ENCODE data around the gene CST8.

CST8 gene

DNA sequence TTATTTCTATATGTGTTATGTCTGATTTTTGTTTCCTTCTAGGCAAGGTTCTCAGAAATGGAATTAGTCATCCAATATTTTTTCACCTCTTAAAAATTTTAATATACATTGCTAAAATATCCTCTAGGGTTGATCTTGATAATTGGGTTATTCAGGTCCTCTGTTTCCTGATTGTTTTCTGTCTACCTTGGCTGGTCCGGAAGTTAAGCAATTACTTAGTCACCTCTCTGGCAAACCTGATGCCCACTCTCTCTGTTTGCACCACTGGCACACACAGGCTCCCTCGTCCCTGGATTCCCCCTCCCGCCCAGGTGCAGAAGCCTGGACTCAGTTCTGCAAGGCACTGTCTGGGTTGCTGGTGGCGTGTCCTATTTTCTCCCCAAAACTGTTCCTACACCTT, 49.7 kb downstream of the CST8 start:
- TF ChIP-seq, protein P1, sequence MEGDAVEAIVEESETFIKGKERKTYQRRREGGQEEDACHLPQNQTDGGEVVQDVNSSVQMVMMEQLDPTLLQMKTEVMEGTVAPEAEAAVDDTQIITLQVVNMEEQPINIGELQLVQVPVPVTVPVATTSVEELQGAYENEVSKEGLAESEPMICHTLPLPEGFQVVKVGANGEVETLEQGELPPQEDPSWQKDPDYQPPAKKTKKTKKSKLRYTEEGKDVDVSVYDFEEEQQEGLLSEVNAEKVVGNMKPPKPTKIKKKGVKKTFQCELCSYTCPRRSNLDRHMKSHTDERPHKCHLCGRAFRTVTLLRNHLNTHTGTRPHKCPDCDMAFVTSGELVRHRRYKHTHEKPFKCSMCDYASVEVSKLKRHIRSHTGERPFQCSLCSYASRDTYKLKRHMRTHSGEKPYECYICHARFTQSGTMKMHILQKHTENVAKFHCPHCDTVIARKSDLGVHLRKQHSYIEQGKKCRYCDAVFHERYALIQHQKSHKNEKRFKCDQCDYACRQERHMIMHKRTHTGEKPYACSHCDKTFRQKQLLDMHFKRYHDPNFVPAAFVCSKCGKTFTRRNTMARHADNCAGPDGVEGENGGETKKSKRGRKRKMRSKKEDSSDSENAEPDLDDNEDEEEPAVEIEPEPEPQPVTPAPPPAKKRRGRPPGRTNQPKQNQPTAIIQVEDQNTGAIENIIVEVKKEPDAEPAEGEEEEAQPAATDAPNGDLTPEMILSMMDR (conservative IDR thresholded peaks at IDR 0.05; ENCODE audit: control insufficient read depth, insufficient read depth, low read depth, low read length): no peak
- no peak for DNase-seq (ENCODE audit: low read depth)
- no peak overlapping the region for H3K4me3 ChIP-seq (ENCODE audit: control insufficient read depth, low read depth, low read length)

DNA sequence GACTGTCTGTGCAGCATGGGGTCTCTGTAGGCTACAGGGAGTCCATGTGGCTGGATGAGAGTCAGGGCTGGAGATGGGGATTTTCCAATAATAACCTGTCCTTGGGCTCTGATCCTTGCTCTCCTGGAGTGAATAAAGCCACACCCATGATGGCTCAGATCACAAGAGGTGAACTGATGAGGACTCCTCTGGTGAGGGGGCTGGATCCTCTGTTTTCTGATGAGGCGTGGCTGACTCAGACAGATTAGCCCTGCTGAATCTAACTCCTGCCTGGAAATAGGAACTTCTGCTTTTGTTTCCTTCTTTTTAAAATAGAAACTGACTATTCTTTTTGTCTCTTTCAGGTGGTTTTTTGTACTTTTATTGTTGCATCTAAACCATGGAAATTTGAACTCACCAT, 50.4 kb downstream of the CST8 start:
- TF ChIP-seq, protein P1 (conservative IDR thresholded peaks at IDR 0.05; ENCODE audit: control insufficient read depth, insufficient read depth, low read depth, low read length): no peak
- DNase-seq (ENCODE audit: low read depth): peak; percentile 0
- no peak overlapping the region for H3K4me3 ChIP-seq (ENCODE audit: control insufficient read depth, low read depth, low read length)

DNA sequence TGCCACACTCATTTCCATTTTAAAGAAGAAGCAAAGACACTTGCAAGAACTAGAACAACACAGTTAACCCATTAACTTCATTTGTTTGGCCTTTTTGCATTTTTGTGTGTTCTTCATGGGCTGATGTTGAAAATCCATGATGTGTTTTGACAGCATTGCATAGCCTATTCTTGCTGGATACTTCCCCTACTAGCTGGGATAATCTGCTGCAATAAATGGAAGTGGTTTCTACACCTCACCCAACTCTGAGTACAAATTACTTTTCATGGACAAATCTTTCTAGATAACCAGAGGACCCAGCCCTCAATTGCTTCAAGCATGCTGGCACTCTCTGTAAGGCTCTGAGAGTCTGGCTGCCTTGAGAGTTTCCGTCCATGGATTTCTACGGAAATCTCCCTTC, 50.9 kb downstream of the CST8 start:
- TF ChIP-seq, protein P1 (conservative IDR thresholded peaks at IDR 0.05; ENCODE audit: control insufficient read depth, insufficient read depth, low read depth, low read length): no peak
- DNase-seq (ENCODE audit: low read depth): no peak
- no peak overlapping the region for H3K4me3 ChIP-seq (ENCODE audit: control insufficient read depth, low read depth, low read length)

DNA sequence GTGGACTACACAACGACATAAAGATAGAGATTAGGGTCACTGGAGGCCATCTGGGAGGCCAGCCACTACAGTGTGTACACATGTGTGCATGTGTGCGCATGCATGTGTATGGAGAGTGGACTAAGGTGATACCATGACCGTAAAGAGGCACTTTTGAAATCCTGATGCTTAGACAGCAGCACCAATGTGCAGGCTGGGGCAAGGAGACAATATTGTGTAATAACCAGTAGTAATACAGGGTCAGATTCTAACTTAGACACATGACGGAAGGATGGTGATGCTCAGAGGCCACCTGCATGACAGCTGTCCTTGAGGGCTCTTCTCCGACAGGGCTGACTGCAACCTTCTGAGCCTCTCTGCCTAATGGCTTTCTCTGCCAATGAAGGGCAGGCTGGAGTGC, 51.9 kb downstream of the CST8 start:
- no peak for DNase-seq (ENCODE audit: low read depth)
- no peak overlapping the region for H3K4me3 ChIP-seq (ENCODE audit: control insufficient read depth, low read depth, low read length)
- TF ChIP-seq, protein P1 (conservative IDR thresholded peaks at IDR 0.05; ENCODE audit: control insufficient read depth, insufficient read depth, low read depth, low read length): no peak

DNA sequence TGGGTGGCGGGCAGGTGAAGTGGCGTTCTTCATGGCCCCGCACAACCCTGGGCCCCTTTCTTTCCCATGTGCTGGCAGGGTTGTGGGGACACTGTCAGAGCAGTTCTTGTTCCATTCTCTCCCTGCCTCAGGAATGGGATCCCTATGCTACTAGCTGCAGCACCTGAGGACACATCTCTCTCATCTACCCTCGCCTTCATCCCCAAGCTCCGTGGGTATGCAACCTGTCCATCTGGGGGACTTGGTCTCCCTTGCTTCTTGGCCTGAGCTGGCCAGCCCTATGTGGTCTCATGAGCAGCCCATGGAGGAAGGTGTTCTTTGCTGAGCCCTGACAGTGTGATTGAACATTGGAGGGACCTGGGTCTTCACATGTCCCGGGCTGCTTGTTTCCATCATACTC, 53.2 kb downstream of the CST8 start:
- no peak overlapping the region for H3K4me3 ChIP-seq (ENCODE audit: control insufficient read depth, low read depth, low read length)
- DNase-seq (ENCODE audit: low read depth): no peak
- TF ChIP-seq, protein P1 (conservative IDR thresholded peaks at IDR 0.05; ENCODE audit: control insufficient read depth, insufficient read depth, low read depth, low read length): no peak
